Measurements from ENCODE around the gene IL13. TPM values are rescaled to one million over a fixed set of nuclear protein-coding genes. Genes with fewer than 3 reads are reported as not detected.
"Not testable (repeated sequence)": the region's sequence is repeated elsewhere in the genome, so short reads cannot be mapped to it uniquely, and the experiment has no call there.

The IL13 gene
- total RNA-seq, 2 donors from 2014 or later, result 2.4 to 4.3 TPM

- H3K9me3 Mint-ChIP-seq, result no peaks in the 10 kb centered on the region
- H3K36me3 Mint-ChIP-seq (ENCODE audit: low read depth), result no peaks in the 10 kb centered on the region
- H3K4me3 Mint-ChIP-seq, result no peak overlapping the region
- no peak overlapping the region for H3K27ac Mint-ChIP-seq
- H3K27me3 Mint-ChIP-seq, result no peaks in the 10 kb centered on the region
- peaks cover 20% of the 10 kb centered on the region for H3K4me1 Mint-ChIP-seq
- ATAC-seq (replicated peaks), result no peak
Observed at GRCh38 chr5:132684922-132685720, 27.1 kb downstream of the IL13 start.

DNA sequence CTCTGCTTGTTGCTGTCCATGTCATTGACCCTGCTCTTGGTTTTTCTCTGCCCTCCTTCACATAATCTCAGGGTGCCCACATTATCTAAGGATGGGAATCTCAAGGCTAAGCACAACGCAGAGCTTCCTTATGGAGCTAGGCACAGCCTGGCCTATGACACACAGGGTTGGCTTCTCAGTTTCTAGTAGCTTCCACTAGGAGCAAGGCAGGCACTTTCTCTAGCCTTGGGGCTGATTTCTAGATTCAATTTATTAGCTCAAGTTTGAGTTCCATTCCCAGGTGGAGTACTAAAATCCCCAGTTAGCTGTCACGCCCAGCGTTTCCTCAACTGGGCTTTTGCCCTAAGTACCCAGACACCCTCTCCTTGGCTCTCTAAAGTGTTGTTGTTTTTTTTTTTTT lies 28.2 kb downstream of the IL13 start:
- no peak for ATAC-seq (replicated peaks)
- H3K36me3 Mint-ChIP-seq (ENCODE audit: low read depth), result no peaks in the 10 kb centered on the region
- H3K9me3 Mint-ChIP-seq, result no peaks in the 10 kb centered on the region
- H3K27me3 Mint-ChIP-seq, result no peaks in the 10 kb centered on the region
- H3K4me1 Mint-ChIP-seq, result peaks cover 20% of the 10 kb centered on the region
- H3K27ac Mint-ChIP-seq, result no peak overlapping the region
- no peak overlapping the region for H3K4me3 Mint-ChIP-seq

GRCh38 chr5:132687995-132688394 lies 30.0 kb downstream of the IL13 start:
- peak; percentile 83 for ATAC-seq (replicated peaks)
- Mint-ChIP-seq H3K9me3 (no peaks in the 10 kb centered on the region), H3K36me3 (ENCODE audit: low read depth) (no peaks in the 10 kb centered on the region), H3K4me1 (peaks cover 20% of the 10 kb centered on the region), H3K27me3 (no peaks in the 10 kb centered on the region), H3K4me3 (peak overlapping the region; percentile 62), H3K27ac (peak overlapping the region; percentile 44)

DNA sequence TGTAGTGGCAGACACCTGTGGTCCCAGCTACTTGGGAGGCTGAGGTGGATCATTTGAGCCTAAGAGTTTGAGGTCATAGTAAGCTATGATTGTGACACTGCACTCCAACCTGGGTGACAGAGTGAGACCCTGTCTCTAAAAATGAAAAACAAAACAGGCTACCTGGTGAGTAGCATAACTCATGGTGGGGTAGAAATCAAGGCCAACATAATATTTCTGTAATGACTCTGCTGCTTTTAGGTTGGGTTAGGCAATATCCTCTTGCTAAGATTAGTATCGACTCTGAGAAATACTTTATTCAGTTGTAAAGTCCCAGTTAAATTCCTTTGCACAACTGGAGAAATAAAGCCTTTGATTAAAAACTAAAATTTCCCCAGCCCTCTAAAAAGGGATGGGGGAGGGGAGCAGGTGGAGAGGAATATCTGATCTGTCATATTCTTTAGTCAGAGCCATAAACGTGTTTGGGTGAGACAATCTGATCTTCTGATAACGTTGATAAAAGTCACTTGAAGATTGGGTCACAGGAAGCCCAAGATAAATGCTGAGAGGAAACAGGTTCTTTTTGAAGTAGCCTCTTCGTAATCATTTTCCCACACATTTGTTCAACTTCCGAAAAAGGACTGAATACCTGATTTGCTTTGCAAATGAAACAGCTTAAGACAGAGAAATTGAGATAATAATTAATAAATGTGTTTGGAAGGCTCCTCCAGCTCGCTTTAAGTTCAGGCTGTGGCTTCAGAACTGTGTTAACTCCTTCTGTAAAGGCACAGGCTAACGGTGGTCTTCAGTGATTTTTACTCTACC lies 30.8 kb downstream of the IL13 start:
- Mint-ChIP-seq H3K27me3 (no peaks in the 10 kb centered on the region), H3K4me1 (peaks cover 20% of the 10 kb centered on the region), H3K36me3 (ENCODE audit: low read depth) (no peaks in the 10 kb centered on the region), H3K9me3 (no peaks in the 10 kb centered on the region), H3K4me3 (peak overlapping the region; percentile 62), H3K27ac (peak overlapping the region; percentile 44)
- ATAC-seq (replicated peaks), result peak; percentile 71

- Mint-ChIP-seq H3K4me1 (peaks cover 20% of the 10 kb centered on the region), H3K27me3 (no peaks in the 10 kb centered on the region), H3K36me3 (ENCODE audit: low read depth) (no peaks in the 10 kb centered on the region), H3K27ac (no peak overlapping the region), H3K9me3 (no peaks in the 10 kb centered on the region), H3K4me3 (no peak overlapping the region)
- ATAC-seq (replicated peaks), result no peak
Observed at GRCh38 chr5:132689513-132689912, 31.5 kb downstream of the IL13 start.

DNA sequence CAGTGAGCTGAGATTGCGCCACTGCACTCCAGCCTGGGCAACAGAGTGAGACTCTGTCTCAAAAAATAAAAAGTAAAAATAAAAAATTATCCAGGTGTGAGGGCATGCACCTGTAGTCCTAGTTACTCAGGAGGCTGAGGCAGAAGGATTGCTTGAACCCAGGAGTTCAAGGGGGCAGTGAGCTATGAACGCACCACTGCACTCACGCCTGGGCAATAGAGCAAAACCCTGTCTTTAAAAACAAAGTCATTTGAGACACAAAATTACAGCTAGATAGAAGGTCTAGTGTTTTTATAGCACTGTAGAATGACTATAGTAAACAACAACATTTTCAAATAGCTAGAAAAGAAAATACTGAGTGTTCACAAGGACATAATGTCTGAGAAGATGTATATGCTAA lies 32.2 kb downstream of the IL13 start:
- no peaks in the 10 kb centered on the region for H3K36me3 Mint-ChIP-seq (ENCODE audit: low read depth)

DNA sequence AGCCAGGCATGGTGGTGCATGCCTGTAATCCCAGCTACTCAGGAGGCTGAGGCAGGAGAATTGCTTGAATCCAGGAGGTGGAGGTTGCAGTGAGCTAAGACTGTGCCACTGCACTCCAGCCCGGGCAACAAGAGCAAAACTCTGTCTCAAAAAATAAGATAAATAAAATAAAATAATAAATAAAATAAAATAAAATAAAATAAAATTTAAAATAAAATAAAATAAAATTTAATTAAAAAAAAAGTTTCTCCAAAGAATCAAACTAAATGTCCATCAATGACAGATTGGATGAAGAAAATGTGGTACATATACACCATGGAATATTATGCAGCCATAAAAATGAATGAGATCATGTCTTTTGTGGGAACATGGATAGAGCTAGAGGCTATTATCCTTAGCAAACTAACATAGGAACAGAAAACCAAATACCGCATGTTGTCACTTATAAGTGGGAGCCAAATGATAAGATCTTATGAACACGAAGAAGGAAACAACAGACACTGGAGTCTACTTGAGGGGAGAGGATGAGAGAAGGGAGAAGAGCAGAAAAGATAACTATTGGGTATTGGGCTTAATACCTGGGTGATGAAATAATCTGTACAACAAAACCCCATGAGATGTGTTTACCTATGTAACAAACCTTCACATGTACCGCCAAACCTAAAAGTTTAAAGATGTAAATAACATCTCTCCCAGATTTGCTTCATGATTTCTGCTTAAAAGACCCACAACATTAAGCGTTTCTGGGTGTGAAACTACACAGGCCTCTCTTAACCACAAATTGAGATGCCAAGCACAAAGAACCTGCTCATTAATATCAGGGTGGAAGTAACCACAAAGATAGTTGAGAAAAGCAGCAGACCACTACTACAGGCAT lies 34.0 kb downstream of the IL13 start:
- not testable (repeated sequence) for H3K27ac Mint-ChIP-seq; H3K9me3 Mint-ChIP-seq; H3K4me3 Mint-ChIP-seq; H3K27me3 Mint-ChIP-seq; ATAC-seq (replicated peaks)
- Mint-ChIP-seq H3K36me3 (ENCODE audit: low read depth) (peaks cover 14% of the 10 kb centered on the region), H3K4me1 (peaks cover 14% of the 10 kb centered on the region)

More for the DNA sequence above, 32.2 kb downstream of the IL13 start:
- Mint-ChIP-seq H3K4me3 (no peak overlapping the region), H3K4me1 (peaks cover 16% of the 10 kb centered on the region), H3K9me3 (no peaks in the 10 kb centered on the region), H3K27ac (no peak overlapping the region), H3K27me3 (no peaks in the 10 kb centered on the region)
- no peak for ATAC-seq (replicated peaks)

DNA sequence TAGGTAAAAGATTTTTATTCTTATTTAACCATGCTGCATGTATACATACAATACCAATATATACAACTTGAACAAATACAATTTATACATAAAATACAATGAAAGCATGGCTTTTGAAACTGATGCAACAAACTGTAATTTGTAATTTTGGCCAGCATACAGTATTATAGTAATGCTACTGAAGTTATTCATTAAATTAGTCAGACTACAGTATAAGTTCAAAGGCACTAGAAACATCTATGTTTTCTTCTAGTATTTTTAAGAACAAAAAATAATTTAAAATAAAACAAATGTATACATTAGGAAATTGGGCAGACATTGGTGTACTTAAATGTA lies 34.6 kb downstream of the IL13 start:
- Mint-ChIP-seq H3K9me3 (no peaks in the 10 kb centered on the region), H3K27me3 (no peaks in the 10 kb centered on the region), H3K27ac (no peak overlapping the region), H3K4me1 (peaks cover 14% of the 10 kb centered on the region), H3K4me3 (no peak overlapping the region), H3K36me3 (ENCODE audit: low read depth) (peaks cover 19% of the 10 kb centered on the region)
- no peak for ATAC-seq (replicated peaks)

DNA sequence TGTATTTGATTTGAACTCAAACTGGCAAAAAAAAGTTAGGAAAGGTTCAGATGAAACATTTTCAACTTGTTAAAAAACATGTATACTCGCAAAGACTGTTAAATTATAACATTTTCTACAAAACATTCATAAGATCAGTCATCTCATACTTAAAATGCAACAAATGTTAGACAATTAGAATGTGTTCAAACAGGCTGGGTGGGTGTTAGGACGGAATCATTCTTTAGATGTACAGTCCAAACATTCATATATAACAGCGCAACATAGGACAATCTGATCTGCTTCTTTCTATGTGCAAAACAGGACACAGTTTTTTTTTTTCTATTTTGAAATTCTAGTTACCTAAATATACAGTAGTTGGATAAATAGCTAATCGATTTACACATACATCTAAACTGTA lies 38.0 kb downstream of the IL13 start:
- Mint-ChIP-seq H3K4me3 (no peak overlapping the region), H3K9me3 (no peaks in the 10 kb centered on the region), H3K27me3 (no peaks in the 10 kb centered on the region), H3K4me1 (no peaks in the 10 kb centered on the region), H3K36me3 (ENCODE audit: low read depth) (peaks cover 52% of the 10 kb centered on the region), H3K27ac (no peak overlapping the region)
- no peak for ATAC-seq (replicated peaks)

- no peak overlapping the region for H3K27ac Mint-ChIP-seq
- peaks cover 61% of the 10 kb centered on the region for H3K36me3 Mint-ChIP-seq (ENCODE audit: low read depth)
- ATAC-seq (replicated peaks), result no peak
- no peaks in the 10 kb centered on the region for H3K4me1 Mint-ChIP-seq
- H3K9me3 Mint-ChIP-seq, result no peaks in the 10 kb centered on the region
- H3K4me3 Mint-ChIP-seq, result no peak overlapping the region
- no peaks in the 10 kb centered on the region for H3K27me3 Mint-ChIP-seq
Observed at GRCh38 chr5:132704875-132705274, 46.9 kb downstream of the IL13 start.

GRCh38 chr5:132708645-132709044 lies 50.7 kb downstream of the IL13 start:
- H3K4me1 Mint-ChIP-seq, result no peaks in the 10 kb centered on the region
- no peak for ATAC-seq (replicated peaks)
- H3K4me3 Mint-ChIP-seq, result no peak overlapping the region
- peaks cover 49% of the 10 kb centered on the region for H3K36me3 Mint-ChIP-seq (ENCODE audit: low read depth)
- no peaks in the 10 kb centered on the region for H3K27me3 Mint-ChIP-seq
- H3K9me3 Mint-ChIP-seq, result no peaks in the 10 kb centered on the region
- H3K27ac Mint-ChIP-seq, result no peak overlapping the region

Other genes with a start within 250 kb of the IL13 start
- 100 to 1,000 TPM; 125 to 174 TPM for gene IRF1, start 167.4 kb upstream of the IL13 start, total RNA-seq
- gene IL5, start 114.7 kb upstream of the IL13 start, total RNA-seq, result not detected
- gene RAD50, start 101.2 kb upstream of the IL13 start, total RNA-seq, result 10 to 100 TPM; 31.7 to 37.2 TPM
- not detected for gene IL4, start 15.8 kb downstream of the IL13 start, total RNA-seq
- 10 to 100 TPM in 1 of 2 donors, 1 to 10 TPM in 1; 8.3 to 13.9 TPM for gene KIF3A, start 79.4 kb downstream of the IL13 start, total RNA-seq
- gene CCNI2, start 89.3 kb downstream of the IL13 start, total RNA-seq, result 1 to 10 TPM; 1.2 to 3.3 TPM
- 10 to 100 TPM; 13.6 to 14.7 TPM for gene SEPTIN8, start 119.1 kb downstream of the IL13 start, total RNA-seq
- gene SOWAHA, start 155.1 kb downstream of the IL13 start, total RNA-seq, result not detected
- gene SHROOM1, start 172.5 kb downstream of the IL13 start, total RNA-seq, result 1 to 10 TPM in 1 of 2 donors, under 1 TPM in 1; 0.54 to 3.4 TPM
- under 1 TPM; 0.26 to 0.69 TPM for gene GDF9, start 208.3 kb downstream of the IL13 start, total RNA-seq
- 100 to 1,000 TPM; 219 to 408 TPM for gene UQCRQ, start 208.5 kb downstream of the IL13 start, total RNA-seq
- 1 to 10 TPM; 1.8 to 2.9 TPM for gene LEAP2, start 215.5 kb downstream of the IL13 start, total RNA-seq